Measurements from ENCODE around the gene ACADSB. TPM values are rescaled to one million over a fixed set of nuclear protein-coding genes. Genes with fewer than 3 reads are reported as not detected.

The ACADSB gene
- total and polyA plus RNA-seq, 2 experiments from 2014 or later, result 3.7 to 6.5 TPM

- Mint-ChIP-seq H3K27ac (no peak overlapping the region), H3K27me3 (ENCODE audit: insufficient read depth, low read depth, poor library complexity) (peaks cover 2% of the 10 kb centered on the region), H3K4me1 (peaks cover 2% of the 10 kb centered on the region; the same call in 2 of the 3 replicates), H3K36me3 (ENCODE audit: low read depth) (peaks cover 7% of the 10 kb centered on the region), H3K9me3 (no peaks in the 10 kb centered on the region), H3K4me3 (no peak overlapping the region)
- H3F3A ChIP-seq (replicated peaks; ENCODE audit: low read depth), result no peaks in the 10 kb centered on the region
- no peaks in the 10 kb centered on the region for H3K36me3 ChIP-seq (ENCODE audit: insufficient read depth)
- no peaks in the 10 kb centered on the region for H3K9me2 ChIP-seq (ENCODE audit: insufficient read depth)
- no peak overlapping the region for H3K4me3 ChIP-seq
- ATAC-seq (no peak), DNase-seq (ENCODE audit: low spot score) (no peak)
- no peak overlapping the region for H3K4me2 ChIP-seq
- H4K20me1 ChIP-seq (replicated peaks; ENCODE audit: insufficient read depth), result no peaks in the 10 kb centered on the region; the same call in 1 of the 2 replicates
- H3K27me3 ChIP-seq (ENCODE audit: insufficient read depth), result no peaks in the 10 kb centered on the region
- no peaks in the 10 kb centered on the region for H3K4me1 ChIP-seq (ENCODE audit: insufficient read depth)
- H3K27ac ChIP-seq (ENCODE audit: low read depth), result no peak overlapping the region
- no peak for TF ChIP-seq REST (IDR thresholded peaks at IDR 0.05; ENCODE audit: unreplicated experiment)
- TF ChIP-seq NANOG (IDR thresholded peaks at IDR 0.05; ENCODE audit: borderline replicate concordance), result no peak
- no peak for TF ChIP-seq ZNF462 (CRISPR knock-in tag; IDR thresholded peaks at IDR 0.05)
- no peak for TF ChIP-seq EZH2 (IDR thresholded peaks at IDR 0.05; ENCODE audit: low read depth, unreplicated experiment)
- no peak for TF ChIP-seq STAT1 (IDR thresholded peaks at IDR 0.05; ENCODE audit: unreplicated experiment)
- no peak for TF ChIP-seq ZNF114 (CRISPR knock-in tag; IDR thresholded peaks at IDR 0.05)
- no peak for TF ChIP-seq CTCF (conservative IDR thresholded peaks at IDR 0.05; ENCODE audit: low read depth in 2 of 2)
- TF ChIP-seq EZH2phosphoT487 (IDR thresholded peaks at IDR 0.05; ENCODE audit: unreplicated experiment), result no peak
- TF ChIP-seq CREB1 (CRISPR knock-in tag; IDR thresholded peaks at IDR 0.05; ENCODE audit: low read depth), result no peak
- no peak for TF ChIP-seq JUNB (IDR thresholded peaks at IDR 0.05; ENCODE audit: unreplicated experiment)
- TF ChIP-seq POLR2AphosphoS5 (IDR thresholded peaks at IDR 0.05; ENCODE audit: low read depth), result no peak
- no peak for TF ChIP-seq ZNF331 (CRISPR knock-in tag; IDR thresholded peaks at IDR 0.05; ENCODE audit: low read depth)
- no peaks in the 10 kb centered on the region for H3K79me2 ChIP-seq (replicated peaks; ENCODE audit: insufficient read depth)
- no peak overlapping the region for H2AFZ ChIP-seq
These were observed 22.5 kb upstream of the ACADSB start for GRCh38 chr10:122986335-122986734.
